Amniotic epithelial cell (primary cell): Measurements from ENCODE around the gene FAM110D.
A peak's percentile ranks its signal among the peaks of the same experiment; 100 is the strongest.

Experiments used
- DNase-seq: peaks from one replicate; pipeline ENCODE4 v3.0.0-alpha.2; 2010; ENCODE audit warnings: low read depth

Gene FAM110D

GRCh38 chr1:26158908-26159742, at the start of gene FAM110D:
TSS of gene FAM110D (plus strand) at chr1:26159079. CDS start at chr1:26161292, 2,213 bp downstream.
- DNase-seq: no peak

- DNase-seq: no peak
Observed at GRCh38 chr1:26109229-26110164, 49.4 kb upstream of the FAM110D start.

GRCh38 chr1:26110731-26111529, 47.9 kb upstream of the FAM110D start:
- peak; percentile 46 for DNase-seq

DNA sequence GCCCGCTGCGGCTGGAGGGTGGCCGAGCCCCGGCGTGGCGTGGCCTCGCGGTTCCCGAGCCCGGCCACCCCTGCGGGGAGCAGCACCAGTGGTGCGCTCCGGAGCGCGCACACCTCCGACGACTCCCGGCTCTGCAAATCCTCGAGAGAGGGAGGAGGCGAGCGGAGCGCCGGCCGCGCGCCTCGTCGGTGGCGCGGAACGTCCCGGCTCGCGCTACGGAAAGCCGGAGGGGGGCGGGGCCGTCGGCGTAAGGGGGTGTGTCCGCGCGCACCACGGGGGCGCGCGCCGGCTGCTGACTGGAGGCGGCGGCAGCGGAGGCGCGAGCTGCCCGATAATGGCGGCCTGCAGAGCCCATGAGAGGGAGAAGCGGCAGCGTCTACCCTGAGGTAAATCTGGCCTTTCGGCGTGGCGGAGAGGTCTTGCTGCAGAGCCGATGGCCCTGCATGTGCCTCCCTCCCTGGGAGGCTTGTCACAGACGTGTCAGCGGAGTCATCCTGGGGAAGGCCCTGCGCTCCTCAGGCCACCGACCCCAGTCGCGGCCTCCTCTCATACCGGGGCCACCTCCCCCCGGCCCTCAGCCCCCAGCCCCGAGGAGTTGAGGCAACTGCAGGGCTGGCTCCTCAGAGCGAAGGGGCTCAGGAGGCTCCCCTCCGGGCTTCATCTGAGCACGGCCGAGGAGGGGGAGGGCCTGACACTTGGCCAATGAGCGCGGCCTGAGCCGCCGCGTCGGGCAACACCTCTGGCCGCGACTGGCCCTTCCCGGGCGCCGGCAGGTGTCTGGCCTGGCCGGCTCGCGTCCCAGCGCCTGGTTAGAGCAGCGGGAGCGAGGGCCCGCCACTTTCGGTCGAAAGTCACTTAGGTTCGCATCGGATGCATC, 47.1 kb upstream of the FAM110D start, which contains the start of gene PDIK1L:
TSS of gene PDIK1L (plus strand) at position 295 of the 877 bp plus-strand sequence. CDS start 2,485 bp downstream, outside the sequence.
- DNase-seq: peak; percentile 95

- no peak for DNase-seq
Observed at GRCh38 chr1:26112407-26112775, 46.5 kb upstream of the FAM110D start.

DNA sequence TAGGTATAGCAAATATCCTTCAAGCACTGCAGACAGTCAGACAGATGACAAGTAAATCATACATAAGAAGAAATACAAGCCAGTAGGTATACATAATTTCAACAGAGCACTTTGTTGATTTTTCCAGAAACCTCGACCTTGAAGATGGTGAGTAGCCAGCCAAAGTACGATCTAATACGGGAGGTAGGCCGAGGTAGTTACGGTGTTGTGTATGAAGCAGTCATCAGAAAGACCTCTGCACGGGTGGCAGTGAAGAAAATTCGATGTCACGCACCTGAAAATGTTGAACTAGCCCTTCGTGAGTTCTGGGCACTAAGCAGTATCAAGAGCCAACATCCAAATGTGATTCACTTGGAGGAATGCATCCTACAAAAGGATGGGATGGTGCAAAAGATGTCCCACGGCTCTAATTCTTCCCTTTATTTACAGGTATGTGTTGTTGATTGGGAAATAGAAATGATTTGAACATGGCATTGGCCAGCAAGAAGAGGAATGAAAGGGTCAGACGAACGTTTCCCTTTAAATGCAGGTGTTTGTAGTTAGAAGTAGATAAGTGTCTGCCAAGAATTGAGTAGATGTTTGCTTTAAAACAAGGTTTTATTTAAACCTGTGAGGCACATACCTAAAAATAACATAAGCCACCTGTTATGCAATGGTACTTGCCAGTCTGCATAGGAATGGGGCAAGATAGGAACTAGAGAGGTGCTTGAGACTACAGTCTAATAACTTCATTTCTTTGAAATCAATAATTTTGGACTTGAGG, 44.5 kb upstream of the FAM110D start:
- no peak for DNase-seq

GRCh38 chr1:26119892-26120608, 38.8 kb upstream of the FAM110D start:
- no peak for DNase-seq

GRCh38 chr1:26121854-26122773, 36.8 kb upstream of the FAM110D start:
- DNase-seq: peak; percentile 59

GRCh38 chr1:26122988-26123973, 35.6 kb upstream of the FAM110D start:
- peak; percentile 50 for DNase-seq

- no peak for DNase-seq
Observed at GRCh38 chr1:26124418-26125331, 34.2 kb upstream of the FAM110D start.

DNA sequence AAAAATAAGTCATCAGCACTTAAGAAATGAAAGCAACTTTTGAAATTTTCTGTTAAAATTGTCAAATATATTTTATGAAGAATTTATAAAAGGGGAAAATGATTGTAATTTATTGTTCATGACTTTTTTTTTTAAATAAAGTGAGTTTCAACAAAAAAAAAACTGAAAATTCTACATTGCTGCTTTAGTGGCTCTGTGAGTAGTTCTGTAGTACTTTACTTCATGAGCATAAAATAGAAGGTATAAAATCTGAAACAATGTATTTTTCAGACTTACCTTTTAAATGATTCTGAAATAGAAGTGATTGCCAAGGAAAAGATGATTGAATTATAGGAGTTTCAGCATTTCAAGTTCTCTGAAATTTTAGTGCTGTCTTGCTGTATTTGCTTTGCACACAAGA, 33.5 kb upstream of the FAM110D start:
- no peak for DNase-seq

DNA sequence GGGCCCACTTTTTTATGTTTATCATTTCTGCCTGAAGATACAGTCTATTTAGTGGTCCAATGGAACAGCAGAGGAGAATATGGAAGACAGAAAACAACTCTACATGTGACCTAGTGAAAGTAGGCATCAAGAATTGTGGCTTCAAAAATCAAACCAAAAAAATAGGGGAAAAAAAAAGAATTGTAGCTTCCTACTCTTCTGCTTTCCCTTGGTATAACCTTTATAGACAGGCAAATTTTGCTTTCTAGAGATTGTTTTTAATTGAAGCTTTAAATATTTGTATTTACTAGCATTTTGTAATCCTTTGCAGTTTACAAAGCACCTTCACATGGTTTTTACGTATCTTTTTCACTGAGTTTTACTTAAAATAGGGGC, 32.9 kb upstream of the FAM110D start:
- DNase-seq: no peak

- peak; percentile 82 for DNase-seq
Observed at GRCh38 chr1:26126321-26127084, 32.4 kb upstream of the FAM110D start.

DNA sequence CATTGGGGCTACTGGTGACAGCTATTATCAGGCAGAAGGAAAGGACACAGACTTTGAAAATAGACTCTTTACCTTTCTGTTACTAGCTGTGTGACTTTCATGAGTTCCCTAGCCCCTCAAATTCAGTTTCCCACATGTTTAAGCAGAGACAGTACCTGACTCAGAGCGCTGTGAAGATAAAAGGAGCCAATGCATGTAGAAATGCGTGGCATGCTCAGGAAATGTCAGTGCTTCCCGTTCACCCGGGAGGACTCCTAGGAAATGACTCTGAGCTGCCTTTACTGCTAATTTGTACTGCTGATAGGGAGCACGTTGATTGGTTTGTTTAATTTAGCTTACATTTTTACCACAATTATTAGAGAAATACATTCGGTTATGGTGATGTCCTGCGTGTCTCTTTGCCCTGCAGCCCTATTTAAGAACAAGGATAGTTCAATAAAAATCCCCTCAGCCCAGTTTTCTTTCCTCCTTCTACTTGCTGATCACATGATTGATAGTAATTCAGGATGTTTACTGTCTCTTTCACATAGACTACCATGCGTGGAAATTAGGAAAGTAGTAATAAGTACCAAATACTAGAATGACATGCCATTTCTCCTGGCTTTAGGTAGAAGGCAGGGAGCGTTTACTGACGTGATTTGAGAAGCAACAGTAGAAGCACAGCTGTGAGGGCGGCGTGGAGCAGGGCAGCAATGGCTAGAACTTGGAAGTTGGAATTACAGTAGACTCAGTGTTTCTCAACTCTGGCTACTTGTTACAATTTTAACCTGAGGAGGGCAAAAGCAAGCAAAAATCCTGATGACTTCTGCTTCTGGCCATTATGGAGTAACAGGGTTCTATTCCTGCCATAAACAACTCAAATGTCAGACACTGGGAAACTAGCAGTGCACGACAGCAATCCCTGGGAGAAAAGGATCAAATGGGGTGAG, 31.4 kb upstream of the FAM110D start:
- peak; percentile 43 for DNase-seq
